ENCODE data around the gene SVIL.
"Not testable (repeated sequence)": the region's sequence is repeated elsewhere in the genome, so short reads cannot be mapped to it uniquely, and the experiment has no call there.

Gene SVIL

DNA sequence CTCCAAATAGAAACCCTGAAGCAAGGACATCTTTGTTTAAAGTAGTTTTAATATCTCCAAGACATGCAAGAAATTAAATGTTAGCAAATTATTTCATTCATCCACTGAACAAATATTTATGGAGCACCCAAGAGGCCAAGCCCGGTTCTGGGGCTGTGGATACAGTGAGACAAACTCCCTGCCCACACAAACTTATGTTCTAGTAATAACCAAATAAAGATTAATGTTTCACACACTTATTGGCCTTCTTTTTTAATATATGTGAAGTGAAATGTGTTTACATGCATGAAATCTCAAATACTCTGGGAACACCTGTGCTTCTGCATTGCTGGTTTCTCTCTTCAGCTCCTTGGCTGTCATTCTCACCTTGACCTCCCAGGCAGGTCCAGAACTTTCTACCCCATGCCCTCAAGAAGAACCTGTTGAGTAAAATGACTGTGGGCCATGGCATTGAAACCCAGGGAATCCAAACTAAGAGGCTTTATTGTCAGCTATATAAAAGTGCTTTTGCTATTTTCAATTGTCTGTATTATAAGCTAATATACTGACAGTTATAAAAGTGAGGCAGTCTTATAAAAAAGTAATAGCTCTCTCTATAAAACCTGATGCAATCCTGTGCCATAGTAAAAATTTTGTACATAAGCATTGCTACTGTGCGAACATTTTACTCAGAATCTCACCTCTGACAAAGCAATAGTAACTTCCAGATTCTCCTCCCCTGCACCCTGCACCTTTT lies 43.7 kb downstream of the SVIL start:
- TF ChIP-seq, protein P1, sequence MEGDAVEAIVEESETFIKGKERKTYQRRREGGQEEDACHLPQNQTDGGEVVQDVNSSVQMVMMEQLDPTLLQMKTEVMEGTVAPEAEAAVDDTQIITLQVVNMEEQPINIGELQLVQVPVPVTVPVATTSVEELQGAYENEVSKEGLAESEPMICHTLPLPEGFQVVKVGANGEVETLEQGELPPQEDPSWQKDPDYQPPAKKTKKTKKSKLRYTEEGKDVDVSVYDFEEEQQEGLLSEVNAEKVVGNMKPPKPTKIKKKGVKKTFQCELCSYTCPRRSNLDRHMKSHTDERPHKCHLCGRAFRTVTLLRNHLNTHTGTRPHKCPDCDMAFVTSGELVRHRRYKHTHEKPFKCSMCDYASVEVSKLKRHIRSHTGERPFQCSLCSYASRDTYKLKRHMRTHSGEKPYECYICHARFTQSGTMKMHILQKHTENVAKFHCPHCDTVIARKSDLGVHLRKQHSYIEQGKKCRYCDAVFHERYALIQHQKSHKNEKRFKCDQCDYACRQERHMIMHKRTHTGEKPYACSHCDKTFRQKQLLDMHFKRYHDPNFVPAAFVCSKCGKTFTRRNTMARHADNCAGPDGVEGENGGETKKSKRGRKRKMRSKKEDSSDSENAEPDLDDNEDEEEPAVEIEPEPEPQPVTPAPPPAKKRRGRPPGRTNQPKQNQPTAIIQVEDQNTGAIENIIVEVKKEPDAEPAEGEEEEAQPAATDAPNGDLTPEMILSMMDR (IDR thresholded peaks at IDR 0.05; ENCODE audit: low read depth, low read length) = no peak
- H3K4me3 ChIP-seq (ENCODE audit: low read depth, low read length) = no peak overlapping the region

DNA sequence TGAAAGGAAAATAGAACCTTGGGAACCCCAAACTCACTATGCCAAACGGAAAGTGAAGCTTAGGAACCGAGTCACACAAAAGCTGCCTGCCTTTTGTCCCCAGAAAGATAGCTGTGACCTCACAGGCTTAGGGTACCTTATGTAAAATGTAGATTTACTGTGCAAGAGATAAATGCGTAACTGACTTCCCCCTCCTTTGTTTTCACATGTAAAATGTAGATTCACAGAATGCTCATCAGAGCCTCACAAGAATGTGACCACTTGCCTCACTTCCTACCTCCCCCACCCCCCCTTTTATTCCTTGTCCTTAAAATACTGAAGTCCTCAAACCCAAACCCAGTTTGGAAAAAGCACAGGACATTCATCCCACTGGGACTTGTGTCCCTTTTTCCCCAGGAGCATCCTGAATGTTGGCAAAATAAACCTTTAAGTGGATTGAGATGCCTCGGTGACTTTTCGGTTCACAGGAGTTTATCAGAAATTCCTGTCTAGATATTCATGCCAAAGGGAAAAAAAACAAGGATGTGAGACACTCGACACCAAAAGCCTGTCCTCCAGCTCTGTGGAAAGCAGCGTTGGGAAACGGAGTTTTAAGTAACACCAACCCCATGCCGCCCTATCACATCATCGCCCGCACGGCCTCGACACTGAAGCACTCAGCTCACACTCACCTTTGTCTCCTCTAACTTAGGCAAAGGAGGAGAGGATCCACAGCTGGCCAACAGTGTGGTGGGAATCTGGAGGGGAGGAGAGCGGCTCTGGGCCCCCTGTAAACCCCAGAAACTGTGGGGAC lies 45.9 kb downstream of the SVIL start:
- TF ChIP-seq, protein P1 (IDR thresholded peaks at IDR 0.05; ENCODE audit: low read depth, low read length) = no peak

DNA sequence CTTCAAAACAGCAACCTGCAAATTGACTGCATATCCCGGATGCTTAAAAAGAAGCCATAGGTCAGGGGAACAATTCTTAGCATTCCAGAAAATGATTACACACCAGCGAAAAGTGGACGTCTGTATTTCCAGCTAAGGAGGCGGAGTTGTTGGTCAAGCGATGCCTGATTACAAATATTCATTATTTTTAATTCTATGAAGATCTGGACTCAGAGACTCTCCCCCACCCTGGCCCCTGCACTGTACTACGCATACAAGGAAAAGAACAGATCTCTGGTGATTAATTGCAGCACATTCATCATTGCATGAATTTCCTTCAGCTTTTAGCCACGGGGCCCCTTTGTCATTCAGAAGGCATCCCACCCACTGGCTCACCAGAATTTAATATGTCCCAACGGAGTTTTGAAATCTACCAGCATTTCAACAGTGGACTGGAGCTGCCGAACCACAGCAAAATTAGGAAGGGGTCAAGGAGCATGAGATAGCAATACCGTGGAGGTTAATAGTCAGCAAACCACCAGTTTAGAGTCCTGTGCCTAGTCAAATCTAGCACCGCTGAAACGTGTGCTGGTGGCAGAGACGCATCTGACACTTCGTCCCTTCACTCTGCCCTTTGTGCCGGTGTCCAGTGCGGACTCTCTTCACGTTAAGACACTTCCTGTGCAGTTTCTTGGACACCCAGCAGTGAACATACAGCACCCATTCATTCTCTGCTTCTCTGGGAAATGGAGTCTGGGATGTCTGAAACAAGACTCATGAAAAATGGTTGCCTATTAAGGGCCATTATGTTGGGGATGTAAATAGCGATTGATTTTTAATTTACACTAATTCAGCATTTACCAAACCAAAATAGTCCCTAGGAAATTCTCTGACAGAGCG lies 46.8 kb downstream of the SVIL start:
- H3K4me3 ChIP-seq (ENCODE audit: low read depth, low read length) = not testable (repeated sequence)

More for the DNA sequence above, 45.9 kb downstream of the SVIL start:
- H3K4me3 ChIP-seq (ENCODE audit: low read depth, low read length) = no peak overlapping the region

DNA sequence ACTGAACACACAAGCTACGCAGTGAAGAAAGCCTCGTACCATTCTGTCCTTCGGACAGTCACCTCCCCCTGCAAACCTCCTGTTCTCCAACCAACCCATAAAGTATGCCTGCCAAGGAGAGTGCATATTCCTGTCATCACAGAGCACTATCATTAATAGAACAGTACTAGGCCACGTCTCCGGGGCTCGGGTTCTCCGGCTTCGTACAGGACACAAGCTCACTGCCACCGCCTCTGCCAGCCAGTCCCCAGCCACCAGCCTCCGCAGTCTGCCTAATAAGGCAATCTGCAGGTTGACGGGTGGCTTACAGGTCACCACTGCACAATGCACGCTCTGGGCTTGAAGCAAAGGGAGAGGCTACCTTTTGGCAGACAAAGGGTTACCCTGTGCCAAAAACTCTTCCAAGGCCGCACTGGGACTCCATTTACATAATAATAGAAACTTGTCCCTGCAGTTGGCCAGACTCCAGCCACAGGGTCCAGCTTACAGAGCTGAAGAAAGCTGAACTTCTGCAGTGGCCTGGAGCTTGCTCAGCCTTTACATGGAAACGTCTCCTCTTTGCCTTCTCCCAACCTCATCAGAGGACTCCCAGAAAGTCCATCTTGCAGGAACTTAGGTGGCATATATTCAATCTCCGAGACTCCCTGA lies 47.5 kb downstream of the SVIL start:
- not testable (repeated sequence) for H3K4me3 ChIP-seq (ENCODE audit: low read depth, low read length)

DNA sequence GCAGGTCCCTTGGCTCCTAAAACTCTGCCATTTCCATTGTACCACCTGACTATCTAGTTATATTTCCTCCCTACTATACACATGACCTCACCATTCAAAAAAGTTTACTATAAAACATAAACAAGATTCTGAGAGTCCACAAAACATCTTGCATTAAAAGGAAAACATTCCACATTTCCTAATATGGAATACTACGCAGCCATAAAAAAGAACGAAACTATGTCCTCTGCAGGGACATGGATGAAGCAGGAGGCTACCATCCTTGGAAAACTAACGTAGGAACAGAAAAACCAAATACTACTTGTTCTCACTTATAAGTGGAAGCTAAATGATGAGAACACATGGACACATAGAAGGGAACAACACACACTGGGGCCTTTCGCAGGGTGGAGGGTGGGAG lies 48.3 kb downstream of the SVIL start:
- TF ChIP-seq, protein P1 (IDR thresholded peaks at IDR 0.05; ENCODE audit: low read depth, low read length) = no peak

DNA sequence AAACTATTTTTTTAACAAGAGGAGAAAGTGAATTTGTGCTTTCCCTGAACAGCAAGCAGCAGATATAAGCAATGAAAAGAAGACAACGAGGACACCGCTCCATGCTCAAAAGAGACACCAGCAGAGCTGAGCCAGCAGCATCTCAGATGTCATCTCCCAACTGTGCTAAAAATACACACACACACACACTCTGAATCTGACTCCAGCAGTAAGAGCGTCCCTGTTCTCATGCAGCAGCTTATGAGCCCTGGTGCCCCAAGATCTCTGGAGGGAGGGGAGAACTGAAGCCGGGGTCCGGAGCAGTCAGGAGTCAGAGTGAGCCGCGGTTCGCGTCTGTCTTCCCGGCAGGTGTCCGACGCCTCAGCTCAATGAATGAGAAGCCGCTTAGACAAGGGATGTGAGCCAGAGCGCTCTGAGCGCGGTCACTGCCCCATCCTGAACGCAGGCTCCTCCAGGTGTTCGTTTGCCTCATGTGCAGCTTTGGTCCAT lies 49.2 kb downstream of the SVIL start:
- no peak overlapping the region for H3K4me3 ChIP-seq (ENCODE audit: low read depth, low read length)
- TF ChIP-seq, protein P1 (IDR thresholded peaks at IDR 0.05; ENCODE audit: low read depth, low read length) = no peak

More for the DNA sequence above, 48.3 kb downstream of the SVIL start:
- no peak overlapping the region for H3K4me3 ChIP-seq (ENCODE audit: low read depth, low read length)

DNA sequence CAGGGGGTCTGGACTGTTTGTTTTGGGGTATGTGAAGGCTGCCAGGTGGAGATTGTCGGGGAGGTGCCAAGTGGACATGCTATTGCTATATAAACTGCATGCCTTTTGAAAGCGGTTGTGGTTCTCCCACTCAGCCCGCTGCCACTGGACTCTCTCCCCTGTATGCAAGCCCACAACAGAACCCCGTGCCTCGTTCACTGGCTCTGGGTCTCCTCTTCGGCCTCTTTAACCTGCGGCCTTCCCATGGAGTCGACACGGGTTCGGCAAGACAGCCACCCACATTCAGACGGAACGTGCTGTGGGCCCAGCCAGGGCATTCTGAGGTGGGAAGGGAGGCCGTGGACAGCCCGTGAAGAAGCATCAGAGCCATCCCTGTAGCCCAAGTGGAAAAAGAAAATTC lies 50.3 kb downstream of the SVIL start:
- TF ChIP-seq, protein P1 (IDR thresholded peaks at IDR 0.05; ENCODE audit: low read depth, low read length) = no peak
- H3K4me3 ChIP-seq (ENCODE audit: low read depth, low read length) = no peak overlapping the region

All from WI38 (cell line).